GM10266 (cell line): Measurements from ENCODE around the gene SHISA4.

Experiments used
- DNase-seq: peaks from one replicate; pipeline ENCODE4 v3.0.0; 2012; ENCODE audit errors: extremely low spot score
- CTCF ChIP-seq: IDR thresholded peaks from 2 replicates; pipeline ENCODE4 v1.5.1; 2012; ENCODE audit warnings: mild to moderate bottlenecking, low read depth; ENCODE audit not compliant: control insufficient read depth, insufficient read depth; ENCODE audit errors: missing control alignments

The SHISA4 gene

GRCh38 chr1:201889090-201889968 lies 631 bp downstream of the SHISA4 start:
- TF ChIP-seq CTCF = no peak
- no peak for DNase-seq

- no peak for DNase-seq
- TF ChIP-seq CTCF = no peak
These were observed 1.5 kb downstream of the SHISA4 start for GRCh38 chr1:201890223-201890622.

GRCh38 chr1:201890806-201891450 lies 2.2 kb downstream of the SHISA4 start:
- TF ChIP-seq CTCF = no peak
- no peak for DNase-seq

- no peak for DNase-seq
These were observed 2.9 kb downstream of the SHISA4 start for GRCh38 chr1:201891451-201892045.

GRCh38 chr1:201892211-201892610 lies 3.5 kb downstream of the SHISA4 start:
- TF ChIP-seq CTCF = no peak
- DNase-seq = no peak

More at GRCh38 chr1:201891451-201892045, 2.9 kb downstream of the SHISA4 start:
- TF ChIP-seq CTCF = no peak

GRCh38 chr1:201893431-201893830 lies 4.7 kb downstream of the SHISA4 start:
- no peak for TF ChIP-seq CTCF
- DNase-seq = no peak

GRCh38 chr1:201894343-201895119 lies 5.8 kb downstream of the SHISA4 start:
- TF ChIP-seq CTCF = no peak
- no peak for DNase-seq
